ENCODE results near the gene IAH1. TPM values are rescaled to one million over a fixed set of nuclear protein-coding genes. Genes with fewer than 3 reads are reported as not detected.

Gene IAH1
- total RNA-seq, 1 donor from 2014 or later, result 45.6 TPM

DNA sequence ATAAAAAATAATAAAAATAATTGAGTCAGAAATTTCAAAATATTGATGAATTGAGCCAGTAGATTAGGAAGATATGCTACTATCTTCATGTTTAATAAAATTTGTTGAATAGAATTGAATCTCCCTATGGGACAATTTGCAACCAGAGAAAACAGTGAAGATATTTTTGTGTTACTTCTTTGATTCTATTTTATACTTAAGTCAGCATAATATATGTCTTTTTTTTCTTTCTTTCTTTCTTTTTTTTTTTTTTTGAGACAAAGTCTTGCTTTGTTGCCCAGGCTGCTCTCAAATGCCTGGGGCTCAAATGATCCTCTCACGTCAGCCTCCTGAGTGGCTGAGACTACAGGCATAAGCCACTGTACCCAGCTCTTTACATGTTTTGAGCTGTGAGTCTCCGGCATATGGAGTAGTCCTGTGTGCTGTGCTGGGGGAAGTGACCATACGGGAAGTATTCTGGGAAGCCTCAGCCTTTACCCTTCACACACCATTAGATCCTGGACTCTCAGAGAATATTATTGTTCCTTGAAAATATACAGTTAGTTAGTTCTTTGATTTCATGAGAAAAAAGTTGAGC lies 13.8 kb upstream of the IAH1 start:
- H3K4me3 Mint-ChIP-seq, result no peak overlapping the region
- H3K27ac Mint-ChIP-seq, result no peak overlapping the region
- no peak overlapping the region for H3K27ac ChIP-seq
- no peaks in the 10 kb centered on the region for H3K79me2 ChIP-seq (ENCODE audit: low read depth)
- H3K9me3 Mint-ChIP-seq, result no peaks in the 10 kb centered on the region
- H2AFZ ChIP-seq (replicated peaks), result no peak overlapping the region
- no peak for DNase-seq (ENCODE audit: low spot score)
- H3F3A ChIP-seq (ENCODE audit: low read depth), result peaks cover 7% of the 10 kb centered on the region
- H3K27me3 Mint-ChIP-seq (ENCODE audit: insufficient read depth, low read depth), result no peaks in the 10 kb centered on the region
- peaks cover 13% of the 10 kb centered on the region for H3K36me3 Mint-ChIP-seq
- H3K4me1 ChIP-seq, result no peaks in the 10 kb centered on the region
- H3K9ac ChIP-seq, result no peak overlapping the region
- no peak overlapping the region for H3K4me3 ChIP-seq
- TF ChIP-seq EZH2phosphoT487 (IDR thresholded peaks at IDR 0.05) (no peak), EZH2 (IDR thresholded peaks at IDR 0.05) (no peak)
- TF ChIP-seq, protein P1, sequence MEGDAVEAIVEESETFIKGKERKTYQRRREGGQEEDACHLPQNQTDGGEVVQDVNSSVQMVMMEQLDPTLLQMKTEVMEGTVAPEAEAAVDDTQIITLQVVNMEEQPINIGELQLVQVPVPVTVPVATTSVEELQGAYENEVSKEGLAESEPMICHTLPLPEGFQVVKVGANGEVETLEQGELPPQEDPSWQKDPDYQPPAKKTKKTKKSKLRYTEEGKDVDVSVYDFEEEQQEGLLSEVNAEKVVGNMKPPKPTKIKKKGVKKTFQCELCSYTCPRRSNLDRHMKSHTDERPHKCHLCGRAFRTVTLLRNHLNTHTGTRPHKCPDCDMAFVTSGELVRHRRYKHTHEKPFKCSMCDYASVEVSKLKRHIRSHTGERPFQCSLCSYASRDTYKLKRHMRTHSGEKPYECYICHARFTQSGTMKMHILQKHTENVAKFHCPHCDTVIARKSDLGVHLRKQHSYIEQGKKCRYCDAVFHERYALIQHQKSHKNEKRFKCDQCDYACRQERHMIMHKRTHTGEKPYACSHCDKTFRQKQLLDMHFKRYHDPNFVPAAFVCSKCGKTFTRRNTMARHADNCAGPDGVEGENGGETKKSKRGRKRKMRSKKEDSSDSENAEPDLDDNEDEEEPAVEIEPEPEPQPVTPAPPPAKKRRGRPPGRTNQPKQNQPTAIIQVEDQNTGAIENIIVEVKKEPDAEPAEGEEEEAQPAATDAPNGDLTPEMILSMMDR (IDR thresholded peaks at IDR 0.05), result no peak
- peaks cover under 1% of the 10 kb centered on the region for H4K20me1 ChIP-seq (ENCODE audit: low read depth)
- H3K4me2 ChIP-seq, result no peak overlapping the region
- H3K9me3 ChIP-seq (ENCODE audit: low read depth), result no peaks in the 10 kb centered on the region
- peaks cover 12% of the 10 kb centered on the region for H3K36me3 ChIP-seq
- H3K4me1 Mint-ChIP-seq, result no peaks in the 10 kb centered on the region
- H3K27me3 ChIP-seq, result no peaks in the 10 kb centered on the region

DNA sequence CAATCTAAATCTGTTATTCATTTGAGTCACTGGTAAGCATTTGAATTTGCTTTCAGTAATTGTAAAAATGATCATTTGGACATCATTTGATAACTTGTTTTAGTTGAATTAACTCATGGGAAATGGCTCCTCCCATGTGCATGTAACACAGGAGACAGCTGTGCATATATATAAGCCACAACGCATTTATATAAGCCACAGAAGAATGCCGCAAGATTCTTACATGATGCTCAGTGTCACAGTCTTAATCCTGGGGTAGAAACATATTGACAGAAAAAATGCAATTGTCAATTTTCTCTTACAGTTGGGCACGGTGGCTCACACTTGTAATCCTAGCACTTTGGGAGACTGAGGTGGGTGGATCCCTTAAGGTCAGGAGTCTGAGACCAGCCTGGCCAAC lies 13.3 kb upstream of the IAH1 start:
- H3K27me3 Mint-ChIP-seq (ENCODE audit: insufficient read depth, low read depth), result peaks cover 4% of the 10 kb centered on the region
- no peak overlapping the region for H3K4me3 Mint-ChIP-seq
- H3K4me2 ChIP-seq, result no peak overlapping the region
- no peaks in the 10 kb centered on the region for H3K4me1 ChIP-seq
- H3K9me3 ChIP-seq (ENCODE audit: low read depth), result no peaks in the 10 kb centered on the region
- H3K9ac ChIP-seq, result no peak overlapping the region
- H2AFZ ChIP-seq (replicated peaks), result no peak overlapping the region
- peaks cover 6% of the 10 kb centered on the region for H3K36me3 ChIP-seq
- H3K36me3 Mint-ChIP-seq, result peaks cover 18% of the 10 kb centered on the region
- no peak overlapping the region for H3K27ac ChIP-seq
- H3K4me3 ChIP-seq, result no peak overlapping the region
- no peaks in the 10 kb centered on the region for H3K9me3 Mint-ChIP-seq
- no peaks in the 10 kb centered on the region for H3K79me2 ChIP-seq (ENCODE audit: low read depth)
- no peak for DNase-seq (ENCODE audit: low spot score)
- no peaks in the 10 kb centered on the region for H3K4me1 Mint-ChIP-seq
- no peaks in the 10 kb centered on the region for H3K27me3 ChIP-seq
- H3F3A ChIP-seq (ENCODE audit: low read depth), result peaks cover 7% of the 10 kb centered on the region
- H4K20me1 ChIP-seq (ENCODE audit: low read depth), result no peaks in the 10 kb centered on the region
- H3K27ac Mint-ChIP-seq, result no peak overlapping the region
- TF ChIP-seq, protein P1 (IDR thresholded peaks at IDR 0.05), result no peak
- TF ChIP-seq EZH2 (IDR thresholded peaks at IDR 0.05), result no peak
- TF ChIP-seq EZH2phosphoT487 (IDR thresholded peaks at IDR 0.05), result no peak

DNA sequence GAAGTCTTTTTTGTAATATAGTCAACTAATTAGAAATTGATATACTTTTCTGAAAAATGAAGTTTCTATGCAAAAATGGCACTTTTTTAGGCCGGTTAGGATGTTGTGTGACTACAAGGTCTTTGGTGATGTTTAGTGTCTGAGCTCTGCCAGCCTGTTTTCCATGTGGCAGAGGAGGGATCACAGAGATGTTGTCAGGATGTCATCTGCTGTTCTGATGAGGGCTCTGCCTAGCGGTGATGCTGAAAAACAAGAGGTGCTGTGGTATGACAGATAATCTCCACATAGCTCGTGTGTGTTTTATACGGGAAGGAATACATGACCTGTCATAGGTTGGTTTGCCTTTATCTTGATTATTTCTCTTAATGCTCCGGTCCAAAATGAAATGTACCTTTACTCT lies 12.0 kb upstream of the IAH1 start:
- peaks cover 3% of the 10 kb centered on the region for H4K20me1 ChIP-seq (ENCODE audit: low read depth)
- H3K27me3 Mint-ChIP-seq (ENCODE audit: insufficient read depth, low read depth), result peaks cover 4% of the 10 kb centered on the region
- no peak overlapping the region for H3K27ac Mint-ChIP-seq
- peaks cover 7% of the 10 kb centered on the region for H3F3A ChIP-seq (ENCODE audit: low read depth)
- peaks cover 5% of the 10 kb centered on the region for H3K36me3 ChIP-seq
- H2AFZ ChIP-seq (replicated peaks), result no peak overlapping the region
- H3K9me3 ChIP-seq (ENCODE audit: low read depth), result no peaks in the 10 kb centered on the region
- H3K79me2 ChIP-seq (ENCODE audit: low read depth), result no peaks in the 10 kb centered on the region
- no peaks in the 10 kb centered on the region for H3K4me1 Mint-ChIP-seq
- H3K27me3 ChIP-seq, result no peaks in the 10 kb centered on the region
- no peaks in the 10 kb centered on the region for H3K4me1 ChIP-seq
- H3K27ac ChIP-seq, result no peak overlapping the region
- no peak overlapping the region for H3K4me3 ChIP-seq
- DNase-seq (ENCODE audit: low spot score), result no peak
- H3K4me3 Mint-ChIP-seq, result no peak overlapping the region
- TF ChIP-seq, protein P1 (IDR thresholded peaks at IDR 0.05), result no peak
- TF ChIP-seq EZH2phosphoT487 (IDR thresholded peaks at IDR 0.05), result no peak
- no peak for TF ChIP-seq EZH2 (IDR thresholded peaks at IDR 0.05)
- H3K9ac ChIP-seq, result no peak overlapping the region
- H3K36me3 Mint-ChIP-seq, result peaks cover 16% of the 10 kb centered on the region
- H3K4me2 ChIP-seq, result no peak overlapping the region
- H3K9me3 Mint-ChIP-seq, result no peaks in the 10 kb centered on the region

Measured in neural progenitor cell (in vitro differentiated cells).